Upper lobe of left lung (tissue), 6 donors: ENCODE results near the gene CTSZ. TPM values are rescaled to one million over a fixed set of nuclear protein-coding genes. Genes with fewer than 3 reads are reported as not detected.

ENCODE experiments used
- ATAC-seq, 2 donors: fragments of 200-7000 bp; cut with Tn5 transposase; one replicate each; pipeline ENCODE4 v1.9.1; 2022; ENCODE audit warnings: mild to moderate bottlenecking in 2 of 2, moderate library complexity in 2 of 2; ENCODE audit not compliant: low FRiP score in 2 of 2
- DNase-seq, 2 donors: peaks; one replicate each; pipeline ENCODE4 v3.0.0-alpha.2; 2019 to 2020
- H3K27ac ChIP-seq, 4 donors: fragments of 200-600 bp; sonication (generic); one replicate each; pipeline ENCODE4 v1.5.1; 2016 to 2019
- H3K27me3 ChIP-seq, 4 donors: fragments of 200-600 bp; sonication (generic); one replicate each; pipeline ENCODE4 v1.5.1; 2017 to 2019
- H3K36me3 ChIP-seq, 4 donors: fragments of 200-600 bp; sonication (generic); one replicate each; pipeline ENCODE4 v1.5.1; 2016 to 2019
- H3K4me1 ChIP-seq, 4 donors: fragments of 200-600 bp; sonication (generic); one replicate each; pipeline ENCODE4 v1.5.1; 2018 to 2019
- H3K4me3 ChIP-seq, 4 donors: fragments of 200-600 bp; sonication (generic); one replicate each; pipeline ENCODE4 v1.5.1; 2017 to 2019; ENCODE audit warnings: mild to moderate bottlenecking in 2 of 4, moderate library complexity in 1 of 4
- H3K9me3 ChIP-seq, 4 donors: fragments of 200-600 bp; sonication (generic); one replicate each; pipeline ENCODE4 v1.5.1; 2018 to 2019
- CTCF ChIP-seq, 6 experiments: fragments of 450-650 bp in 4 of 6; fragments of 200-600 bp in 2 of 6; sonication (generic) in 2 of 6; IDR thresholded peaks; one replicate each; pipeline ENCODE4 v1.5.1; 2016 to 2019; ENCODE audit warnings: antibody characterized with exemption in 6 of 6
- EP300 ChIP-seq, 4 donors: sonication (generic); formaldehyde crosslinking; IDR thresholded peaks; one replicate each; pipeline ENCODE4 v1.5.1; 2017; ENCODE audit warnings: antibody characterized with exemption in 4 of 4, control low read depth in 2 of 4
- POLR2A ChIP-seq, 4 donors: fragments of 450-650 bp; IDR thresholded peaks; one replicate each; pipeline ENCODE4 v1.5.1; 2016 to 2017; ENCODE audit warnings: antibody characterized with exemption in 4 of 4, mild to moderate bottlenecking in 2 of 4
- POLR2AphosphoS5 ChIP-seq, 2 donors: sonication (generic); formaldehyde crosslinking; IDR thresholded peaks; one replicate each; pipeline ENCODE4 v1.5.1; 2017; ENCODE audit warnings: antibody characterized with exemption in 2 of 2
- WGBS, 2 donors: methylation state at CpG; one replicate each; pipeline ENCODE4 v1.1.5; 2017 to 2018; 5-methylcytosine and 5-hydroxymethylcytosine counted together
- total RNA-seq, 6 donors: library from RNA; depleted of rRNA in 4 of 6; stranded (reverse); fragments of >200 nt in 4 of 6; gene quantifications; one replicate each; pipeline versions ENCODE4 v1.1.0 to v1.2.1, GENCODE V29; 2016 to 2021
- donor health status: DM: no; HTN: no; CAD: no; lungs with moderate emphysema.
- donor health status: DM: no; HTN: yes; CAD: no; lungs with severe emphysema.

CTSZ gene
- total RNA-seq, 6 donors from 2014 or later, result 196 to 503 (median 397) TPM

- Histone ChIP-seq H3K9me3 (no peaks in the 10 kb centered on the region), H3K4me3 (peak overlapping the region in 3 of 4 donors; percentile 62 to 85 (median 78)), H3K27me3 (no peaks in the 10 kb centered on the region), H3K36me3 (peaks cover 16 to 66% (median 37%) of the 10 kb centered on the region in 4 donors), H3K4me1 (peaks cover 32 to 41% (median 36%) of the 10 kb centered on the region in 4 donors), H3K27ac (peak overlapping the region; percentile 89 to 96 (median 94))
- 97 to 100% methylated on average over 1 of the region's 1 CpG for WGBS, 2 donors
- ATAC-seq (no peak), DNase-seq (no peak)
- TF ChIP-seq POLR2AphosphoS5 (IDR thresholded peaks at IDR 0.05) (no peak), CTCF (IDR thresholded peaks at IDR 0.05) (no peak), EP300 (IDR thresholded peaks at IDR 0.05) (no peak), POLR2A (IDR thresholded peaks at IDR 0.05) (no peak)
Measured at GRCh38 chr20:59033093-59033492, 26.0 kb upstream of the CTSZ start.

- H3K9me3 ChIP-seq, result no peaks in the 10 kb centered on the region
- peak in 1 of 2 donors; percentile 9 for ATAC-seq
- H3K4me3 ChIP-seq, result peak overlapping the region; percentile 62 to 85 (median 73)
- peaks cover 35 to 46% (median 38%) of the 10 kb centered on the region in 4 donors for H3K4me1 ChIP-seq
- H3K27me3 ChIP-seq, result no peaks in the 10 kb centered on the region
- no peak for DNase-seq
- H3K36me3 ChIP-seq, result peaks cover 16 to 66% (median 34%) of the 10 kb centered on the region in 4 donors
- peak overlapping the region; percentile 89 to 96 (median 94) for H3K27ac ChIP-seq
- WGBS, 2 donors, result 1 to 2% methylated on average over 12 to 13 of the region's 13 CpGs
- TF ChIP-seq CTCF (IDR thresholded peaks at IDR 0.05) (peak in 5 of 6 experiments; percentile 17 to 43 (median 21)), POLR2A (IDR thresholded peaks at IDR 0.05) (no peak), EP300 (IDR thresholded peaks at IDR 0.05) (no peak)
Measured at GRCh38 chr20:59032713-59033059, 25.6 kb upstream of the CTSZ start.

GRCh38 chr20:59032023-59032712, 25.1 kb upstream of the CTSZ start, which contains the start of gene ATP5F1E:
Gene ATP5F1E, minus strand, starts transcription at chr20:59032335. Its CDS starts 84 bp downstream, at chr20:59032251.
- Histone ChIP-seq H3K27ac (peak within 1 kb of the TSS; percentile 89 to 96 (median 94)), H3K27me3 (no peaks in the 10 kb centered on the region), H3K36me3 (peaks cover 13 to 66% (median 34%) of the 10 kb centered on the region in 4 donors), H3K4me3 (peak within 1 kb of the TSS; percentile 62 to 85 (median 73)), H3K9me3 (no peaks in the 10 kb centered on the region), H3K4me1 (peaks cover 37 to 51% (median 40%) of the 10 kb centered on the region in 4 donors)
- WGBS, 2 donors, result 0% methylated on average over 1 to 14 of the region's 86 CpGs
- peak; percentile 100 for ATAC-seq
- peak; percentile 90 to 93 for TF ChIP-seq POLR2AphosphoS5 (IDR thresholded peaks at IDR 0.05)
- TF ChIP-seq CTCF (IDR thresholded peaks at IDR 0.05), result peak in 1 of 6 experiments; percentile 15
- TF ChIP-seq EP300 (IDR thresholded peaks at IDR 0.05), result peak in 1 of 4 donors; percentile 53
- TF ChIP-seq POLR2A (IDR thresholded peaks at IDR 0.05), result peak; percentile 54 to 97 (median 87)
- peak; percentile 98 to 99 for DNase-seq

GRCh38 chr20:59031564-59032022, 24.5 kb upstream of the CTSZ start:
- no peak for TF ChIP-seq CTCF (IDR thresholded peaks at IDR 0.05)
- TF ChIP-seq EP300 (IDR thresholded peaks at IDR 0.05), result no peak
- no peak for TF ChIP-seq POLR2A (IDR thresholded peaks at IDR 0.05)
- no peak for TF ChIP-seq POLR2AphosphoS5 (IDR thresholded peaks at IDR 0.05)
- Histone ChIP-seq H3K9me3 (no peaks in the 10 kb centered on the region), H3K4me3 (peak overlapping the region; percentile 34 to 85 (median 70)), H3K36me3 (peaks cover 9 to 66% (median 34%) of the 10 kb centered on the region in 4 donors), H3K4me1 (peaks cover 37 to 56% (median 42%) of the 10 kb centered on the region in 4 donors), H3K27me3 (no peaks in the 10 kb centered on the region), H3K27ac (peak overlapping the region; percentile 89 to 96 (median 94))
- ATAC-seq (no peak), DNase-seq (no peak)
- WGBS, 2 donors, result 18 to 23% methylated on average over 8 to 11 of the region's 13 CpGs
